Small intestine (tissue), 7 donors: ENCODE measurements around the gene KRTAP10-10. TPM values are rescaled to one million over a fixed set of nuclear protein-coding genes. Genes with fewer than 3 reads are reported as not detected.
"Not testable (repeated sequence)": the region's sequence is repeated elsewhere in the genome, so short reads cannot be mapped to it uniquely, and the experiment has no call there.

ENCODE experiments used
- DNase-seq, 2 donors: peaks; one replicate each; pipeline versions ENCODE4 v3.0.0 to v3.0.0-alpha.2; 2013
- FAIRE-seq: peaks from 2 replicates; lab custom pipeline; 2012; peaks lifted over from hg19 to GRCh38; lab: Jason Lieb, UNC
- H3K27ac ChIP-seq, 3 donors: one replicate each; pipeline ENCODE4 v1.5.1; 2013; ENCODE audit warnings: low read length in 2 of 3, mild to moderate bottlenecking in 2 of 3, control low read depth in 1 of 3, inconsistent platforms in 1 of 3, low read depth in 1 of 3, moderate library complexity in 1 of 3
- H3K27me3 ChIP-seq, 3 donors: one replicate each; pipeline ENCODE4 v1.6.1; 2013; ENCODE audit warnings: low read length in 3 of 3, inconsistent platforms in 1 of 3; ENCODE audit not compliant: control insufficient read depth in 3 of 3, insufficient read depth in 3 of 3
- H3K36me3 ChIP-seq, 3 donors: one replicate each; pipeline ENCODE4 v1.6.1; 2013; ENCODE audit warnings: low read length in 3 of 3, inconsistent platforms in 1 of 3, low read depth in 1 of 3, mild to moderate bottlenecking in 1 of 3, moderate library complexity in 1 of 3; ENCODE audit not compliant: control insufficient read depth in 3 of 3, insufficient read depth in 2 of 3
- H3K4me1 ChIP-seq, 3 donors: one replicate each; pipeline ENCODE4 v1.6.1; 2013; ENCODE audit warnings: low read length in 2 of 3, inconsistent platforms in 1 of 3, low read depth in 1 of 3, mild to moderate bottlenecking in 1 of 3, moderate library complexity in 1 of 3; ENCODE audit not compliant: control insufficient read depth in 3 of 3, insufficient read depth in 2 of 3
- H3K4me3 ChIP-seq, 3 donors: one replicate each; pipeline ENCODE4 v1.5.1; 2013; ENCODE audit warnings: low read length in 3 of 3, control low read depth in 1 of 3, inconsistent platforms in 1 of 3, low read depth in 1 of 3, mild to moderate bottlenecking in 1 of 3, moderate library complexity in 1 of 3
- H3K9me3 ChIP-seq, 2 donors: one replicate each; pipeline ENCODE4 v1.6.1; 2013; ENCODE audit warnings: low read depth in 1 of 2, low read length in 1 of 2; ENCODE audit not compliant: control insufficient read depth in 2 of 2, insufficient read depth in 1 of 2
- WGBS, 3 donors: extraction: QIAGEN DNeasy Blood & Tissue Kit; methylation state at CpG; one replicate each; pipeline ENCODE4 v1.1.7; 2013; 5-methylcytosine and 5-hydroxymethylcytosine counted together
- polyA plus RNA-seq, 4 donors: library from polyadenylated mRNA; stranded (reverse) in 3 of 4; unstranded in 1 of 4; fragments of 200-250 nt in 3 of 4; fragments of 120-200 nt in 1 of 4; gene quantifications; one replicate each; pipeline versions ENCODE4 v1.2.1 to v1.2.3, GENCODE V29; 2013
- donor health status: healthy with polysubstance abuse.
- donor health status: control.
- donor health status: control.
- donor health status: Bipolar disorder and iron deficiency.
- donor health status: healthy.

Gene KRTAP10-10
- polyA plus RNA-seq, 4 donors: not detected

- H3K9me3 ChIP-seq, H3K4me1 ChIP-seq, DNase-seq, FAIRE-seq, H3K36me3 ChIP-seq, H3K4me3 ChIP-seq, H3K27ac ChIP-seq: not testable (repeated sequence)
- 81 to 87% (median 85%) methylated on average over 4 to 6 of the region's 6 CpGs for WGBS, 3 donors
- H3K27me3 ChIP-seq: peaks cover 0 to 13% (median 11%) of the 10 kb centered on the region in 3 donors
Observed at GRCh38 chr21:44685050-44685449, 47.9 kb downstream of the KRTAP10-10 start.

- H3K4me1 ChIP-seq: no peaks in the 10 kb centered on the region
- no peaks in the 10 kb centered on the region for H3K9me3 ChIP-seq
- no peak overlapping the region for H3K4me3 ChIP-seq
- DNase-seq: no peak
- H3K27ac ChIP-seq: no peak overlapping the region
- H3K36me3 ChIP-seq: no peaks in the 10 kb centered on the region
- no peak for FAIRE-seq
- peaks cover 0 to 13% (median 11%) of the 10 kb centered on the region in 3 donors for H3K27me3 ChIP-seq
- 23 to 40% (median 23%) methylated on average over 13 to 14 of the region's 14 CpGs for WGBS, 3 donors
Observed at GRCh38 chr21:44686000-44686781, 49.0 kb downstream of the KRTAP10-10 start.

GRCh38 chr21:44686843-44687561 is 49.8 kb downstream of the KRTAP10-10 start:
- H3K9me3 ChIP-seq: no peaks in the 10 kb centered on the region
- WGBS, 3 donors: 52 to 68% (median 63%) methylated on average over 25 of the region's 25 CpGs
- H3K27ac ChIP-seq: no peak overlapping the region
- H3K27me3 ChIP-seq: peaks cover 0 to 13% (median 11%) of the 10 kb centered on the region in 3 donors
- DNase-seq (no peak), FAIRE-seq (no peak)
- no peaks in the 10 kb centered on the region for H3K4me1 ChIP-seq
- H3K4me3 ChIP-seq: no peak overlapping the region
- H3K36me3 ChIP-seq: no peaks in the 10 kb centered on the region

DNA sequence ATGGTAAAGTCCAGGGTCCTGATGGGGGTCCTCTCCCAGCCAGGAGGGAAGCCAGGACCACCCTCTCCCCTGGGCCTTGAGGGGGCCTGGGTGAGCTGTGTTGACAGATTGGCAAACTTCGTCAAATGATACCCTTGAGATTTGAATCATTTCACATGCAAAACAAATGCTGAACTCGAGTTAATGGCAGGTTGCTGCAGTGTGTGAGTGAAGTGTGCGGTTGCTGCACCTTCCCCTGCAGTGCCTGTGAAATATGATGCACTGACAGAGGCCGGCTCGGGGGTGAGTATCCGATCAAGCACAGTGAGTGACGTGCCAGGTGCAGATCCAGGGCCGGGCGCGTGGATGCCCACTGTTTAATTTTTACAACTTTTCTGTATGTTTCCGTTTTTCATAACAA is 50.5 kb downstream of the KRTAP10-10 start:
- no peak overlapping the region for H3K4me3 ChIP-seq
- 49 to 60% (median 57%) methylated on average over 11 of the region's 11 CpGs for WGBS, 3 donors
- no peak overlapping the region for H3K27ac ChIP-seq
- H3K4me1 ChIP-seq: no peaks in the 10 kb centered on the region
- no peak for DNase-seq
- H3K9me3 ChIP-seq: no peaks in the 10 kb centered on the region
- FAIRE-seq: no peak
- no peaks in the 10 kb centered on the region for H3K36me3 ChIP-seq
- peaks cover 0 to 13% (median 11%) of the 10 kb centered on the region in 3 donors for H3K27me3 ChIP-seq

Other genes with a start within 250 kb of the KRTAP10-10 start
- gene LRRC3, start 181.8 kb upstream of the KRTAP10-10 start, polyA plus RNA-seq: 10 to 100 TPM in 1 of 4 donors, 1 to 10 TPM in 1, under 1 TPM in 2; 0.22 to 17.3 (median 1.3) TPM
- gene KRTAP10-1, start 97.2 kb upstream of the KRTAP10-10 start, polyA plus RNA-seq: not detected
- gene KRTAP10-2, start 85.9 kb upstream of the KRTAP10-10 start, polyA plus RNA-seq: not detected
- gene KRTAP10-3, start 78.6 kb upstream of the KRTAP10-10 start, polyA plus RNA-seq: not detected
- not detected for gene KRTAP10-4, start 63.6 kb upstream of the KRTAP10-10 start, polyA plus RNA-seq
- gene KRTAP10-5, start 56.8 kb upstream of the KRTAP10-10 start, polyA plus RNA-seq: not detected
- not detected for gene KRTAP10-6, start 44.9 kb upstream of the KRTAP10-10 start, polyA plus RNA-seq
- not detected for gene KRTAP10-7, start 36.8 kb upstream of the KRTAP10-10 start, polyA plus RNA-seq
- not detected for gene KRTAP10-8, start 25.3 kb upstream of the KRTAP10-10 start, polyA plus RNA-seq
- not detected for gene KRTAP10-9, start 10.3 kb upstream of the KRTAP10-10 start, polyA plus RNA-seq
- gene KRTAP10-11, start 9.1 kb downstream of the KRTAP10-10 start, polyA plus RNA-seq: not detected
- gene KRTAP12-4, start 17.3 kb downstream of the KRTAP10-10 start, polyA plus RNA-seq: not detected
- gene KRTAP12-3, start 20.6 kb downstream of the KRTAP10-10 start, polyA plus RNA-seq: not detected
- gene KRTAP12-2, start 29.6 kb downstream of the KRTAP10-10 start, polyA plus RNA-seq: not detected
- under 1 TPM in 1 of 4 donors, not detected in 3; 0.09 TPM for gene KRTAP12-1, start 44.8 kb downstream of the KRTAP10-10 start, polyA plus RNA-seq
- gene KRTAP10-12, start 59.8 kb downstream of the KRTAP10-10 start, polyA plus RNA-seq: not detected
- gene TSPEAR, start 74.2 kb downstream of the KRTAP10-10 start, polyA plus RNA-seq: under 1 TPM in 3 of 4 donors, not detected in 1; 0.09 to 0.53 (median 0.27) TPM
- 10 to 100 TPM; 30.0 to 75.4 (median 38.7) TPM for gene UBE2G2, start 164.5 kb downstream of the KRTAP10-10 start, polyA plus RNA-seq
- gene SUMO3, start 180.7 kb downstream of the KRTAP10-10 start, polyA plus RNA-seq: 100 to 1,000 TPM in 1 of 4 donors, 10 to 100 TPM in 3; 70.8 to 105 (median 77.3) TPM
- 100 to 1,000 TPM; 116 to 330 (median 128) TPM for gene PTTG1IP, start 236.3 kb downstream of the KRTAP10-10 start, polyA plus RNA-seq